K562 treated with DMSO at 1 percent for 4 hours (cell line): ENCODE measurements around the gene CCDC90B. TPM values are rescaled to one million over a fixed set of nuclear protein-coding genes. Genes with fewer than 3 reads are reported as not detected.

Experiments used
- total RNA-seq: library from RNA; unstranded; fragments of 300-600 nt; gene quantifications from 2 replicates; pipeline ENCODE4 v1.2.3, GENCODE V29; 2022; ENCODE audit not compliant: insufficient read depth

CCDC90B gene, protein sequence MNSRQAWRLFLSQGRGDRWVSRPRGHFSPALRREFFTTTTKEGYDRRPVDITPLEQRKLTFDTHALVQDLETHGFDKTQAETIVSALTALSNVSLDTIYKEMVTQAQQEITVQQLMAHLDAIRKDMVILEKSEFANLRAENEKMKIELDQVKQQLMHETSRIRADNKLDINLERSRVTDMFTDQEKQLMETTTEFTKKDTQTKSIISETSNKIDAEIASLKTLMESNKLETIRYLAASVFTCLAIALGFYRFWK
- total RNA-seq, result 20.4 and 28.2 TPM in 2 replicates

DNA sequence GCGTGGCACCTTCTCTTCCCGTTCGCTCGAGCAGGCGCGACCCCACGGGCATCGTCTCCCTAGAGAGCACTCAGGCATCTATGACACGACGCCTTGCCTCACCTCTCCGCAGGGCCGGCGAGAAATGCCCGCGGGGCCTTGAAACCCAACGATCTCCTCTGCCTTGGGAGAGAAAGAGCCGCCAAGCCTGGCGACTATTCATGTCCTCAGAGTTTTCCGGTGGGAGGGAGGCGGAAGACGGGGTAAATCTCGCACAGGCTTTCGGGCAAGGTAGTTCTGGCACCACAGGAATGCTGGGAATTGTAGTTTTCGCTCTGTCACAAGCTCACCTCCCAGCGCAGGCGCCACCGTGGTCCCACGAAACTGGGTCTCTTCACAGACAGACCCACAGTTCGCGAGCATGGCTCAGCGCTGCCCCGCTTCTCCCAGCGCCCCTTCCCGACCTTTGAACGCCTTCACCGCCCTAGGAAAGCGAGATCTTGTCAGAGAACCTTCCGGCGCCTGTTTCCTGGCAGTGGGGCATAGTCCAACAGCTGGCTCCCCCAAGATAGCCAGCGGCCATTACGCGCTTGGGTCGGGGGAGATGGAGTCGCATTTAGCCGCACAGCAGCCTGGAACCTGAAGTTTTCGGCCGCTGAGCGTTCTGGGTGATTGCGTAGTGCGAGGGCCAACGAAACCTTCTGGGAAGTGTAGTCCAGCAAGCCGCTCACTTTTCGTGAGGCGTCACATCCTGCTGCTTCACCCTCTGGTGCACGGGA is at the start of gene CCDC90B:
TSS of gene CCDC90B (minus strand) at position 597 of the 758 bp plus-strand sequence. CDS start at position 202, 395 bp downstream.

Other genes starting within 250 kb of the CCDC90B start
- gene RAB30, start 214.5 kb downstream of the CCDC90B start, total RNA-seq, result 2.4 and 9.4 TPM in 2 replicates
- gene PCF11, start 129.2 kb downstream of the CCDC90B start, total RNA-seq, result 35.2 and 39.0 TPM in 2 replicates
- gene ANKRD42, start 92.7 kb downstream of the CCDC90B start, total RNA-seq, result 5.0 and 5.1 TPM in 2 replicates